Measurements from ENCODE around the gene GOLGA7B.

- TF ChIP-seq, protein P1, sequence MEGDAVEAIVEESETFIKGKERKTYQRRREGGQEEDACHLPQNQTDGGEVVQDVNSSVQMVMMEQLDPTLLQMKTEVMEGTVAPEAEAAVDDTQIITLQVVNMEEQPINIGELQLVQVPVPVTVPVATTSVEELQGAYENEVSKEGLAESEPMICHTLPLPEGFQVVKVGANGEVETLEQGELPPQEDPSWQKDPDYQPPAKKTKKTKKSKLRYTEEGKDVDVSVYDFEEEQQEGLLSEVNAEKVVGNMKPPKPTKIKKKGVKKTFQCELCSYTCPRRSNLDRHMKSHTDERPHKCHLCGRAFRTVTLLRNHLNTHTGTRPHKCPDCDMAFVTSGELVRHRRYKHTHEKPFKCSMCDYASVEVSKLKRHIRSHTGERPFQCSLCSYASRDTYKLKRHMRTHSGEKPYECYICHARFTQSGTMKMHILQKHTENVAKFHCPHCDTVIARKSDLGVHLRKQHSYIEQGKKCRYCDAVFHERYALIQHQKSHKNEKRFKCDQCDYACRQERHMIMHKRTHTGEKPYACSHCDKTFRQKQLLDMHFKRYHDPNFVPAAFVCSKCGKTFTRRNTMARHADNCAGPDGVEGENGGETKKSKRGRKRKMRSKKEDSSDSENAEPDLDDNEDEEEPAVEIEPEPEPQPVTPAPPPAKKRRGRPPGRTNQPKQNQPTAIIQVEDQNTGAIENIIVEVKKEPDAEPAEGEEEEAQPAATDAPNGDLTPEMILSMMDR (IDR thresholded peaks at IDR 0.05): no peak
- no peak for TF ChIP-seq POLR2A (IDR thresholded peaks at IDR 0.05)
Observed at GRCh38 chr10:97800474-97800873, 49.2 kb upstream of the GOLGA7B start.

Measured in vagina (tissue), 2 donors.